SK-N-DZ (cell line): ENCODE results near the gene HOOK1.
"Not testable (repeated sequence)": the region's sequence is repeated elsewhere in the genome, so short reads cannot be mapped to it uniquely, and the experiment has no call there.

Experiments
- DNase-seq: peaks from one replicate; pipeline ENCODE4 v3.0.0-alpha.2; 2015; ENCODE audit warnings: low spot score

Gene HOOK1

DNA sequence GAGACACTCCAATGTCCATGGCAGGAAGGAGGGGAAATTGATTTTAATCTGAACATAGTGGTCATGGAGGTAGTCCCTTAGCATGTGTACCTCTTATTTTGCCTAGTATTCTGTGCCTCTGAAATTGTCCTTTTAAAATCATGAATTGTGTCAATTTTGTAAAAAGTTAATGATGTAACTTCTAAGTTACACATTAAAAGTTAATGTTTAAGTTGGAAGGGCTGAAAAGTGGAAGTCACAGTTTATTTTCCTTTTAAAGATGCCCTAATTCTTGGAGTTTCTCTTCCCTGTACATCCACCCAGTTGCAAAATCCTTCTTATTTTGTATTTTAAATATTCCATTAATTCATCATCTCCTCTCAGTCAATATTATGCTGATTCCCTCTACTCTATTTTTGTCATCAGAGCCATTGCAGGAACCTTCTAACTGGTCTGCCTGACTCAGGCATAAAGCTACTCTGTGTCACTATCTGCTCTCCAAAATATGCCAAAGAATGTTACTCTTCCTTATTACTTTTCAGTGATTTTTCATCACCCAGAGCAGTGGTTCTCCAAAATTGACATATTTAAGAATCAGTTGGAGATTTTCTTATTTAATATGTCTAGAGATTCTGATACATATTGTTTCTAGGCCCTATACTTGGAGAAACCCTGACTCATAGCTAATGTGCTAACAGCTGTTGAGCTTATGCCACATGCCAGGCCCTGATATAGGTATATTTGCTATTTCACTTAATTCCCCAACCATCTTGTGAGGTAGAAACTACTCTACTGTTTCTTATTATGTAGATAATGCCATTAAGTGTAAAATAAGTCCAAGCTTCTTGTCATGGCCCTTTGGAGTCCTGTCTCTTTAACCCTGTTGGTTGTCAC is 5.1 kb downstream of the HOOK1 start:
- no peak for DNase-seq

- DNase-seq = no peak
Observed at GRCh38 chr1:59827055-59827643, 12.4 kb downstream of the HOOK1 start.

DNA sequence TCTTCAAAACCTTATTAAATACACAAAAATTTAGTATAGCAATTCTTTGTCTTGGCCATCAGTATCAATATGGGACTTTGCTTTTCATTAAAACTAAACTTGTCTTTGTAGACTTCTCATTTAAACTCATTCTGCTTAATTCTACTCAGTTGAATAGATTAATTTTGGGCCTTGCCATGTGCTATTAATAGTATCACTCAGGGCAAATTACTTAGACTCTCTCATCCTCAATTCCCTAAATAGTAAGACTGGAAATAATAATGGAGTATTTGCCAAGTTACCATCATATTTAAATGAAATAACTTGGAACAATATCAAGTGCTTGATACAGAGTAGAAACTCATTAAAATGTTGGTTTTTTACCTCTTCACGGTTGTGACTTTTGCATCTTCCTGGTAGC is 13.4 kb downstream of the HOOK1 start:
- no peak for DNase-seq

DNA sequence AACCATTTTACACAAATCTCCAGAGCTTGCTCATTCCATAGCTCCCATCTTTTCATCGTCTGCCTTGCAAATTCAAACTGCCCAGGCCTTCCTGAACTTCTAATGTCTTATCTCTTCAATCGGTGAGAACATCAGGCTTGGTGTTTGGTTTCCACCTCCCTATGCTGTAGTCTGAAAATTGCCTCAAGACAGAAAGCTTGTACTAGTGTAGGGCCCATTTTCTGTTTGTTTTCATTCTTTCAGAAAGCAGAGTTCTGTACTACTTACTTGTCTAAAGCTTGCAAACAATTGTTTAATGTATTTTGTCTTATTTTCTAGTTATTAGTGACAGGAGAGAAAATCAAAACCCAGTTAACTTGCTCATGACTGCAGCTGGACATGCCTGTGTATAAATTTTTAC is 16.8 kb downstream of the HOOK1 start:
- no peak for DNase-seq

- no peak for DNase-seq
Observed at GRCh38 chr1:59833022-59833421, 18.3 kb downstream of the HOOK1 start.

GRCh38 chr1:59833991-59834390 is 19.2 kb downstream of the HOOK1 start:
- no peak for DNase-seq

DNA sequence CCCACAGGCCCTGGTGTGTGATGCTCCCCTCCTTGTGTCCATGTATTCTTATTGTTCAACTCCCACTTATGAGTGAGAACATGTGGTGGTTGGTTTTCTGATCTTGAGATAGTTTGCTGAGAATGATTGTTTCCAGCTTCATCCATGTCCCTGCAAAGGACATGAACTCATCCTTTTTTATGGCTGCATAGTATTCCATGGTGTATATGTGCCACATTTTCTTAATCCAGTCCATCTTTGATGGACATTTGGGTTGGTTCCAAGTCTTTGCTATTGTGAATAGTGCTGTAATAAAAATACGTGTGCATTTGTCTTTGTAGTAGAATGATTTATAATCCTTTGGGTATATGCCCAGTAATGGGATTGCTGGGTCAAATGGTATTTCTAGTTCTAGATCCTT is 23.1 kb downstream of the HOOK1 start:
- not testable (repeated sequence) for DNase-seq

GRCh38 chr1:59845091-59845490 is 30.3 kb downstream of the HOOK1 start:
- DNase-seq = no peak

GRCh38 chr1:59846209-59846894 is 31.6 kb downstream of the HOOK1 start:
- no peak for DNase-seq

- no peak for DNase-seq
Observed at GRCh38 chr1:59846895-59847282, 32.1 kb downstream of the HOOK1 start.

DNA sequence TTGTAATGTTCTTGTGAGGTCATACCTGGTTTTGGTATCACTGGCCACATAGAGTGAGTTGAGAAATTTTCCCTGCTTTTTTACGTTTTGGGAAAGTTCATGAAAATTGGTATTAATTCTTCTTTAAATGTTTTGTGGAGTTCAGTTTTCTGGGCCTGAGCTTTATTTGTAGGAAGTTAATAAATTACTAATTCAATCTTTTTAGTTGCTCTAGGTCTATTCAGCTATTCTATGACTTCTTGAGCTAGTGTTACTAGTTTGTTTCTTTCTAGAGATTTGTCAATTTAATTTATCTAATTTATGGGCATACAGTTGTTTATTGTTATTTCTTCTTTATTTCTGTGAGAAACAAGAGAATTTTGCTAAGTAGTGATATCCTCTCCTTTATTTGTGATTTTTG is 37.4 kb downstream of the HOOK1 start:
- no peak for DNase-seq

DNA sequence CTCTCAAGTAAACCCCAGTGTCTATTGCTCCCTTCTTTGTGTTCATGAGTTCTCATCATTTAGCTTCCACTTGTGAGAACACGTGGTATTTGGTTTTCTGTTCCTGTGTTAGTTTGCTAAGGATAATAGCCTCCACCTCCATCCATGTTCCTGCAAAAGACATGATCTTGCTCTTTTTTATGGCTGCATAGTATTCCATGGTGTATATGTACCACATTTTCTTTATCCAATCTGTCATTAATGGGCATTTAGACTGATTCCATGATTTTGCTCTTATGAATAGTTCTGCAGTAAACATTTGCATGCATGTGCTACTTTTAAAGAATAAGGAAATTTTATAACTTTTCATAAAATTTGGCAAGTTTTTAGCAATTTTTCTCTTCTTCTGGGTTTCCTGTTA is 40.5 kb downstream of the HOOK1 start:
- not testable (repeated sequence) for DNase-seq

DNA sequence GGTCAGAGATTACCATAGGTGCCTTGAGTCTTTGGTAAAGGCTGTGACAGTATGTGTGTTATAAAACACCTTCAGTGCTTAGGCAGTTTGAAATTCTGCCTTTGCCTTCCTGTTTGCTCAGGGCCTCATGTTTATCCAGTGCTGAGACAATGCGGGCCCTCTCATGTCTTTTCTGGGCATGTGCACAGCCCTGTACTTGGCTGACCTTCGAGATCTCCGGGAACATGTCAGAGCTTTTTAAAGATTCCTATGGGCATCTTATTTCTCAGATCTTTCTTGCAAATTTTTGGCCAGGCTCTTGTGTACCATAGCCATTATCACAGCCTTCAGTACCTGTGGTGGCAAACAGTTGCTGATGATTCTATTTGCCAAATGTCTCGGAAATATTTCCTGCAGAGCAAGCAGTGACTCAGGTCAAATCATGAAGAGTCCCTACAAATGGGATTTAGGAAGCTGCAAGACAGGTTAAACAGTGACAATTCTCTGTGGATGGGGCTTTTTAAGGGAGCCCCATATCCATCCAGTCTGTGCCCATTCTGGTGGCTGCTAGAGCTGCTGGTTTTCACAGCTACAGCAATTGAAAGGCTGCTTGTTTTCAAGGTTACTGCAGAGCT is 42.1 kb downstream of the HOOK1 start:
- no peak for DNase-seq

GRCh38 chr1:59857679-59858354 is 43.1 kb downstream of the HOOK1 start:
- DNase-seq = no peak

- peak; percentile 30 for DNase-seq
Observed at GRCh38 chr1:59866462-59866861, 51.7 kb downstream of the HOOK1 start.

DNA sequence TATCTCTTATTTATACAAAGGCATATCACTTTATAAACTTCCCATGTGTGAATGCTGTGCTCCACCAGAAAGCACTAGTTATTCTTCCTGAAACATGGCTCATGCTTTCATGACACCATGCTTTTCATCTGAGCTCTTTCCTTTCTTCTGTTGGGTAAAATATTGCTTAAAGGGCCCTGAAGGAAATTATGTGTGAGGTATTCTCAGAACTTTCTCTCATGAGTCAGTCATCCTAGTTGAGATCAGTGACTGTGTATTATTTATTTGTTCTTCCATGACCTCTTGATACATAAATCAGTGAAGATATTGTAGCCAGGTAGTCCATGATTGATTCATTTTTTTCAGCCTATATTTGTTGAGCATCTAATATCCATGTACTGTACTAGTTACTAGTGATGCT is 57.0 kb downstream of the HOOK1 start:
- no peak for DNase-seq

DNA sequence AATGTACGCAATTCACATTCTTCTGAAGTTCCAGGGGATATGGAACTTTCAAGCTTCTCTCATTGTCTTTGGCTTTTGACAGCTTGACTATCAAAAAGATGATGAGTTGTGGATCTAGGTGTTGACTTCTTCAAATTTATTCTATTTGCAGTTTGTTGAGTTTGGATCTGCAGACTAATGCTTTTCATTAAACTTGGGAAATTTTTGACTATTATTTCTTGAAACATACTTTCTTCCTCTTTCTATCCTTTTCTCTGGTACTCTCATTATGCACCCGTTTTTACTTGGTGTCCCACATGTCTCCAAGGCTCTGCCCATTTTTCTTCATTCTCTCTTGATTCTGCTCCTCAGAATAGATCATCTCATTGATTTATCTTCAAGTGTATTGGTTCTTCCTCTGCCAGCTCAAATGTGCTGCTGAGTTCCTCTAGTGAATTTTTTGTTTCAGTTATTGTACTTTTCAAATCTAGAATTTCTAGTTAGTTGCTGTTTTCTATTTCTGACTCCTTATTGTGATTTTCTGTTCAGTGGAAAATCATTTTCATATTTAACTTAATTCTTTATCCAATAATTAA is 62.4 kb downstream of the HOOK1 start:
- DNase-seq = no peak

DNA sequence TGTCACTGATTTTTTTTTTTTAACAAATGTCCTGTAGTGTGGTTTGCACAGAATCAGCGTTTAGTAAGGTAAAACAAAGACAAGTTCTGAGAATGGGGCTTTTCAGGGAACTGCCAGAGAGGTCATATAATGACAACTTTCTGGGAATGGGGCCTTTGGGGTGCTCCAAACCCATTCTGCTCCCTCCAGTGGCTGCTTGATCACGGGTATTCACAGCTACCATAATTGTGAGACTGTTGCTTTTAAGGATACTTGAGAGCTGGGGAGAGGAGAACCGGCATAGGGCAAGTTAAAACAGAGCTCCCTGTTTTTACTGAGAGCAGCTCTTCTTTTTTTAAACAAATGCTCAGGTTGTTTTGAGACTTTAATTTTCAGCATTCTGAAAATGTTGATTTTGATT is 63.6 kb downstream of the HOOK1 start:
- no peak for DNase-seq

DNA sequence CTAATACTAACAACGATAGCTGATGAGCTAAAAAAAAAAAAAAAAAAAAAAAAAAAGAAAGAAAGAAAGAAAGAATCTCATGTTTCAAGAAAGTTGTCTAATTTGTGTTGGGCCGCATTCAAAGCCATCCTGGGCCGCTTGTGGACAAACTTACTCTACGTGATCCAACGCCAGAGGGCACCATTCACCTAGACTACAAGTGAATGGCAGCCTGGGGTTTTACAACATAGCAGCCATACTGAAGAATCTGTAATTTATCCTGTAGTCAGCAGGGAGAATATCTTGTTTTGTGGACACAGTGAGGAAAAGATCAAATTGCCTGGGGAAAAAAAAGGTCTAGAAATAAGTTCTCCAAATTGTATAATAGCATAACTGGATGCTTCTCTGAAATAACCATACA is 64.8 kb downstream of the HOOK1 start:
- DNase-seq = peak; percentile 69

- no peak for DNase-seq
Observed at GRCh38 chr1:59879996-59880505, 65.3 kb downstream of the HOOK1 start.

GRCh38 chr1:59880735-59881134 is 66.0 kb downstream of the HOOK1 start:
- no peak for DNase-seq
